Activated naive CD8-positive, alpha-beta T cell treated with anti-CD3 and anti-CD28 coated beads, Interleukin-2, amount 10 ng/mL, durations not matched to agents 7 days and 5 days (primary cell): ENCODE data around the gene ACBD4. TPM values are rescaled to one million over a fixed set of nuclear protein-coding genes. Genes with fewer than 3 reads are reported as not detected.
"Not testable (repeated sequence)": the region's sequence is repeated elsewhere in the genome, so short reads cannot be mapped to it uniquely, and the experiment has no call there.

Experiments
- ATAC-seq: fragments of 150-1000 bp; cut with Tn5 transposase; one replicate; pipeline ENCODE4 v1.10.0; 2021; ENCODE audit warnings: low read depth, moderate library complexity
- POLR2A ChIA-PET: fragments of 350-600 bp; sonication (Branson Sonifier 250); formaldehyde crosslinking; loops from one replicate; lab custom pipeline; 2021; ENCODE audit warnings: antibody characterized with exemption; lab: Charles Lee
- DNase-seq: peaks from one replicate; pipeline ENCODE4 v3.0.0; 2021
- H3K27ac Mint-ChIP-seq: one replicate; pipeline ENCODE4 v1.8.0; 2022; ENCODE audit warnings: mild to moderate bottlenecking, mixed read lengths
- H3K27me3 Mint-ChIP-seq: one replicate; pipeline ENCODE4 v1.8.0; 2022; ENCODE audit warnings: mild to moderate bottlenecking, moderate library complexity, mixed read lengths
- H3K36me3 Mint-ChIP-seq: one replicate; pipeline ENCODE4 v1.8.0; 2021; ENCODE audit warnings: mild to moderate bottlenecking, mixed read lengths
- H3K4me1 Mint-ChIP-seq: one replicate; pipeline ENCODE4 v1.8.0; 2021; ENCODE audit warnings: mixed read lengths
- H3K4me3 Mint-ChIP-seq: one replicate; pipeline ENCODE4 v1.8.0; 2022; ENCODE audit warnings: mild to moderate bottlenecking, moderate library complexity, mixed read lengths
- H3K9me3 Mint-ChIP-seq: one replicate; pipeline ENCODE4 v1.8.0; 2021; ENCODE audit warnings: mixed read lengths
- total RNA-seq, 2 experiments: library from RNA; stranded (reverse); gene quantifications; one replicate each; pipeline ENCODE4 v1.2.3, GENCODE V29; 2021

Gene ACBD4
- total RNA-seq, 2 experiments from 2014 or later: 24.5 to 25.0 TPM

DNA sequence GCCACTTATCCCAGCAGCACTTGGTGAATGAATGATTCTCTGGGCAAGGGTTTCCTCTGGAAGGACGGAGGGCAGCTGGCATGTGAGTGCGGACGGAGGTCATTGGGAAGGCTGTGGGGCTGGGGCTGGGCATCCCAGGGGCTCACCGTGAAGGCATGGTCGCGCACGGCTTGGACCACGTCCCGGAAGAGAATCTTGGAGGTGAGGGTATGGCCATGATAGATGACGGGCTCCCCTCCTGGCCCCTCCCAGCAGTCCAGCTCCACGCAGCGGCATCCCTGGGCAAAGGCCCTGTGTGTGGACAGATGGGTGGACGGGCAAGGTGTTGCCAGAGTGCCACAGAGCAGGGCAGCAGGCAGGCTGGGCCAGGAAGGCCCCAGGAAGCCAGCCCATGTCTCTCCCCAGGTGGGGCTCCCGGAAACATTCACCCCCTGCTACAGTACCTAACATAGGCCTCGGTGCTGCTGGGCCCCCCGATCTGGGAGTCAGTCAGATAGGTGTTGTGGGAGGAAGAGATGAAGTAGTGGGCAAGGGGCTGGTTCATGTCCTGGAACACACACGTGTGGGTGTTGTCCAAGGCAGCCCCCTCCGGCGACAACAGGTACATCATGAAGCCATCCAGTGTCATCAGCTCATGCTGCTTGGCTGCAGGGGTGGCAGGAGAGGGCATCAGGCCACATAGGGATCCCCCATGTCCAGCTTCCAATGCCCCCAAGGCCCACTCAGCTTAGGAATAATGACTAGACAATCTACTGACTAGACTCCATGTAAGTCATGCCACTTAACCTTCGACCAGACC, 17.4 kb upstream of the ACBD4 start:
- no peak overlapping the region for H3K4me3 Mint-ChIP-seq
- H3K27ac Mint-ChIP-seq: no peak overlapping the region
- peaks cover 11% of the 10 kb centered on the region for H3K27me3 Mint-ChIP-seq
- POLR2A ChIA-PET: no interaction called here
- no peaks in the 10 kb centered on the region for H3K9me3 Mint-ChIP-seq
- ATAC-seq (no peak), DNase-seq (no peak)
- H3K36me3 Mint-ChIP-seq: no peaks in the 10 kb centered on the region
- no peaks in the 10 kb centered on the region for H3K4me1 Mint-ChIP-seq

DNA sequence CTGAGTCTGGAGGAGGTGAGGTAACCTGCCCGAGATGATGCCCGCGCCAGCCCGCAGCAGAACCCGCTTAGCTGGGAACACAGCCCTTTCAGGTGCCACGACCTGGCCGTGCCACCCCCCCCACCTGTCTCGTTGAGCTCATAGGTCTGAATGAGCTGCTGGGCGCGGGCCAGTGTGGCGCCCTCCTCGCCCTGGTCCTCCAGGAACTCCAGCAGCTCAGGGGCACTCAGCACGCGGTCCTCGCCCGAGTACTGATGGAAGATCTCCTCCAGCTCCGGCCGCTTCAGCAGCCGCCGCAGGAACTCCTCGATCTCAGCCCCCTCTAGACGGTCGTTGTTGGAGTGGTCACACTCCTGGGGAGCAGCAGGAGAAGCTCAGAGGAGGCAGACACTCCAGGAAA, 16.8 kb upstream of the ACBD4 start:
- DNase-seq (no peak), ATAC-seq (no peak)
- Mint-ChIP-seq H3K27ac (no peak overlapping the region), H3K27me3 (peaks cover 11% of the 10 kb centered on the region), H3K9me3 (no peaks in the 10 kb centered on the region), H3K4me1 (no peaks in the 10 kb centered on the region), H3K36me3 (no peaks in the 10 kb centered on the region), H3K4me3 (no peak overlapping the region)
- POLR2A ChIA-PET: no interaction called here

DNA sequence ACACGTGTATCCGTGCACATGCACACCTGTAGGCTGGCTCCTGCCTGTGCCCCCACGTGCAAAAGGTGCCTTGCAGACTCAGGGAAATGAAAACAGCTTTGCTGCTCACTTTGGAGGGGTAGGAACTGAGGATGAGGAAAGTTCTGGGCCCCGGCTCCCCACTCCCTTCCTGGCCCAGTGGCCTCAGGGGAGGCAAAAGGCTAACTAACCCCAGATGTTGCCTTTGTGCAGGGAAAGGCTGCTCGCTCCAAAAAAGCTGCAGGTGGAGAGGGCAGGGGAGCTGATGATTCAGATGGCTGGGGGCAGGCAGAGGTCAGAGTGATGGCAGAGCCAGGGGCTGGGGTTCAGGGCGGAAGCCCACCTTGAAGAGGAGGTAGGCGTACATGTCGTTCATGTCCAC, 15.5 kb upstream of the ACBD4 start:
- POLR2A ChIA-PET: no interaction called here
- no peaks in the 10 kb centered on the region for H3K9me3 Mint-ChIP-seq
- no peaks in the 10 kb centered on the region for H3K4me1 Mint-ChIP-seq
- ATAC-seq: no peak
- no peaks in the 10 kb centered on the region for H3K36me3 Mint-ChIP-seq
- no peak overlapping the region for H3K4me3 Mint-ChIP-seq
- H3K27me3 Mint-ChIP-seq: peaks cover 11% of the 10 kb centered on the region
- no peak for DNase-seq
- no peak overlapping the region for H3K27ac Mint-ChIP-seq

DNA sequence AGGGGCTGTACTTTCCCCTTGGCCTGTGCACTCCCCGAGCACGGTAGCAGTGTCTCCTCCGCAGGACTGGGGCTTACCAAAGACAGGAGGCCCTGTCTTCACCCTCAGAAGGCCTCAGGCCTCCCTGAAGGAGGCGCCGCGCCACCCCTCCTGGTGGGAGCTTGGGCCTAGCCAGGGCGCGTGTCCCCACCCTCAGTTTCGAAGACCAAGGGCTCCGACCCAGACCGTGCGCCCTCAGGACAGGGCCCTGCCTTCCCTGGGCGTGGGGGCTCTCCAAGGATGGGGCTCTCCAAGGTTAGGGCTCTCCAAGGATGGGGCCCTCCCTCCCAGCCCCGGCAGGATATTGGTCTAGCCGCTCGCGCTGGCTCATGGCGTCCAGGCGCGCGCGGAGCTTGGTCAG, 14.9 kb upstream of the ACBD4 start:
- Mint-ChIP-seq H3K4me3 (no peak overlapping the region), H3K36me3 (no peaks in the 10 kb centered on the region), H3K27me3 (peaks cover 11% of the 10 kb centered on the region), H3K4me1 (no peaks in the 10 kb centered on the region), H3K27ac (no peak overlapping the region), H3K9me3 (no peaks in the 10 kb centered on the region)
- no peak for DNase-seq
- ATAC-seq: no peak
- POLR2A ChIA-PET: no interaction called here

DNA sequence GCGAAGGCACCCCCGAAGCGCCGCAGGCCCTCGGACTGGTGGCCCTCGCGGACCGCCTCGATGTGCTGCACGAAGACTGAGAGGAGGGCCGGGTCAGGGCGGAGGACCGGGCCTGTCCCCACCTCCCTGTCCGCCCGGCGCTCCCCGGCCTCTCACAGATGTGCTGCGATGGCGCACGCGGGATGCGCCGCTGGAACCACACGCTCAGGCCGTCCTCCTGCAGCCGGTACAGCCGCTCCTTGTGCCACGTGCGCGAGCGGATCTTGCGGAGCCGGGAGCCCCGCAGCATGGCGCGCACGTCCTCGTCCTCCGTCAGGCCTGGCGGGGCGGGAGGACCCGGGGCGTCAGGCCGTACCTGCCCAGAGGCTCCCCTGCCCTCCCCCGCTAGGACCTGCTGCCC, 14.4 kb upstream of the ACBD4 start:
- no peaks in the 10 kb centered on the region for H3K9me3 Mint-ChIP-seq
- H3K4me1 Mint-ChIP-seq: no peaks in the 10 kb centered on the region
- no peak for DNase-seq
- H3K36me3 Mint-ChIP-seq: no peaks in the 10 kb centered on the region
- H3K27me3 Mint-ChIP-seq: peaks cover 11% of the 10 kb centered on the region
- peak; percentile 27 for ATAC-seq
- H3K27ac Mint-ChIP-seq: no peak overlapping the region
- POLR2A ChIA-PET: no interaction called here
- no peak overlapping the region for H3K4me3 Mint-ChIP-seq

DNA sequence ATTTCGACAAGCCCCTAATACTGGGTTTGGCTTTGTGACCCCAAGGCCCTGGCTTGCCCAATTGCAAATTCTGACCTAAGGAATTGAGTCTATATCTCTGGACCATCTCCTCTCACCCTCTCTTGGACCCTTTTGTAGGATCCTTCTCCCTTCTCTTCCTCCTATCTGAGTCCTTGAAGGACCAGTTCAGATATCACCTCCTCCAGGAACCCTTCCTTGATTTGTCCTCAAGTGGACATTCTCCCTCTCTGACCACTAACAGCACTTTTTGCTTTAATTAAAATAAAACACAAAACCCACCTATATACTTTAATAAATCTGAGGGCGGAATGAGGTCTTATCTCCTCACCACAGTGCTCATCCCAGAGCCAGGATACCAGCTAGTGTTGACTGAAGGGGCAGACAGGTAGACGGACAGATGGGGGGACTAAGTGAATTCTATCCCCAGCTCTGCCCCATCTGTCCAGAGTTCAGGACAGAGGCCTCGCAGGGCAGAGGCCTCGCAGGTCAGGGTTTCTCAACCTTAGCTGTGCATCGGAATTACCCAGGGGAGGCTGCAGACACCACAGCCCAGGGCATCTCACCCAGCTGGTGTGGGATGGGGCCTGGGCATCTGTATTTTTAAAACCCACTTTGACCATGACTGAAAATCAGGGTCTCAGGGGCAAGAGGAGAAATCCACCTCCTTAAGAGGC, 12.3 kb upstream of the ACBD4 start:
- POLR2A ChIA-PET: no interaction called here
- Mint-ChIP-seq H3K27ac (no peak overlapping the region), H3K36me3 (no peaks in the 10 kb centered on the region), H3K27me3 (peaks cover 9% of the 10 kb centered on the region), H3K9me3 (no peaks in the 10 kb centered on the region), H3K4me3 (no peak overlapping the region), H3K4me1 (no peaks in the 10 kb centered on the region)
- no peak for ATAC-seq
- DNase-seq: no peak

DNA sequence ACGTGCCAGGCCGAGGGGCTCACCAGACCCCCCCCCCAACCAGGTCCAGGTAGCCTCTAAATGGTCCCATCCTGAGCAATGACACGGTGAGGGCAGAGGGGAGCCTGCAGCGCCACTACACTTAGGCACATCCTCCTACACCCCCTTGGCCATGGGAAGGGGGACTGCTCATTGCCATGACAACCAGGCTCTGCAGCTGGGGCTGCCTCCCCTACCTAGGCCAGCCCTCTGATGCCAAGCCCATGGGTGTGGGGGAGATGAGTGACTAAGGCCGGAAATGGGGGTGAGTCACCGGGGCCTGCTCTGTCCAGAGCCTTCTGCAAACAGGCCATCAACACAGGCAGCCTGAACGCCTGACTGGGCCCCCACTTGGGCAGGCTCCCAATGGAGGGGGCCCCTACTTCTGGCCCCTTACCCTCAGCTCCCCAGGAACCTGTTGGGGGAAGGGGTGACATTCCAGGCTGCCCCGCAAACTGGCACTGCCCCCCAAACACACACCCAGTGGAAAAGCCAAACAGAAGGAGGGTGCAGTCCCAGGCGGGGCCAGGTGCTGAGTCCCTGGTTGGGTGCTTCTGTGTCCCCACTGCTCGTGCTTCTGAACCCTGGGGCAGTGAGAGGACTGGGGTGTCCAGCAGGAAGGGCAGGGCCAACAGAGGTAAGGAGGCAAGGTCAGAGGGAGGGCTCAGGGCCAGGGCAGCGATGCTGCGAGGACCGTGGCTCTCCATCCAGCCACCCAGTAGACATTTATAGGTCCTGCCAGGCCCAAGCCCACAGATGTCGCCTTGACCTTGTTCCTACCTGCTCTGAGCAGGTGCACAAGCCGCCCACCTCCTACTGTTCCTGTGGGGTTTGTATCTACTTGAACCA, 11.3 kb upstream of the ACBD4 start:
- Mint-ChIP-seq H3K4me1 (no peaks in the 10 kb centered on the region), H3K27ac (no peak overlapping the region), H3K36me3 (no peaks in the 10 kb centered on the region), H3K9me3 (no peaks in the 10 kb centered on the region), H3K4me3 (no peak overlapping the region), H3K27me3 (peaks cover 9% of the 10 kb centered on the region)
- POLR2A ChIA-PET: no interaction called here
- no peak for DNase-seq
- ATAC-seq: peak; percentile 9

DNA sequence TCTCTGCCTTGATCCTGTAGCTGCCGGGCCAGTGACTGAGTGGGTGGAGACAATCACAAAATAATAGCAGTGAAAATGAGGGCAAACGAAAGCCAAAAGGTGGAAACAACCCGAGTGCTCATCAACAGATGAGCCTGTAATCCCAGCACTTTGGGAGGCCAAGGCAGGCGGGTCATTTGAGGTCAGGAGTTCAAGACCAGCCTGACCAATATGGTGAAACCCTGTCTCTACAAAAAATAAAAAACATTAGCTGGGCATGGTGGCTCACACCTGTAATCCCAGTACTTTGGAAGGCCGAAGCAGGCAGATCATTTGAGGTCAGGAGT, 10.7 kb upstream of the ACBD4 start:
- H3K27ac Mint-ChIP-seq, H3K4me1 Mint-ChIP-seq, H3K36me3 Mint-ChIP-seq, H3K4me3 Mint-ChIP-seq, H3K27me3 Mint-ChIP-seq, DNase-seq, ATAC-seq, H3K9me3 Mint-ChIP-seq: not testable (repeated sequence)
- POLR2A ChIA-PET: interaction anchor here (0.6 kb wide), 1 partner anchor 156 kb away, joined by 3 read pairs; no protein-coding TSS in a partner anchor

DNA sequence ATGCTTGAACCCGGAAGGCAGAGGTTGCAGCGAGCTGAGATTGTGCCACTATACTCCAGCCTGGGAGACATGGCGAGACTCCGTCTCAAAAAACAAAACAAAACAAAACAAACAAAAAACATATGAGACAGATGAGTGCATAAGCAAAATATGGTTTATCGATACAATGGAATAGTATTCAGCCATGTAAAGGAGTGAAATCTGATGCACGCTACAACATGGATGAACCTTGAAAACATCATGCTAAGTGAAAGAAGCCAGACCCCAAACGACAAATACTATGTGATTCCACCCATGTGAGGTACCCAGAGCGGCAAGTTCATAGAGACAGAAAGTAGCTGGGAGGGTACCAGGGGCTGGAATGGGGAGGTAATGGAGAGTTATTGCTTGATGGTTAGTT, 10.0 kb upstream of the ACBD4 start:
- no peaks in the 10 kb centered on the region for H3K4me1 Mint-ChIP-seq
- no peak for DNase-seq
- no peak overlapping the region for H3K27ac Mint-ChIP-seq
- H3K9me3 Mint-ChIP-seq: no peaks in the 10 kb centered on the region
- POLR2A ChIA-PET: interaction anchor here (0.6 kb wide), 1 partner anchor 156 kb away, joined by 3 read pairs; no protein-coding TSS in a partner anchor
- ATAC-seq: no peak
- no peak overlapping the region for H3K4me3 Mint-ChIP-seq
- no peaks in the 10 kb centered on the region for H3K36me3 Mint-ChIP-seq
- H3K27me3 Mint-ChIP-seq: peaks cover 9% of the 10 kb centered on the region

DNA sequence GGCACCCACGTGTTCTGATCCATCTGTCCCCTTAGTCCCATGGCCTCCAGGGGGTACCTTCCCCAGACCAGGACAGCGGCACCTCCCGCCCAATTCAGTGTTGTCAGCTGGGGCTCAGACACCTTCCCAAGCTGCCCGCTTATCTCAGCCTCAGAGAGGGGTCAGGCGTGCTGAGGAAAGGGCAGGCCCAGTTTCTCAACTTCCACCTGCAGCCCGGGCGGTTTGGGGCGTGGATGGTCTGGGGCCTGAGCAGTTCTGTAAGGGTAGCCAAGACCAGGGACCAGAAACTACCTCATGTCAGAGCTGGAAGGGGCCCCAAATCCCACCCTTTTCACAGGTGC, 8.3 kb upstream of the ACBD4 start:
- no peak for ATAC-seq
- POLR2A ChIA-PET: no interaction called here
- Mint-ChIP-seq H3K36me3 (no peaks in the 10 kb centered on the region), H3K9me3 (no peaks in the 10 kb centered on the region), H3K27me3 (peaks cover 13% of the 10 kb centered on the region), H3K27ac (no peak overlapping the region), H3K4me3 (no peak overlapping the region), H3K4me1 (no peaks in the 10 kb centered on the region)
- no peak for DNase-seq

DNA sequence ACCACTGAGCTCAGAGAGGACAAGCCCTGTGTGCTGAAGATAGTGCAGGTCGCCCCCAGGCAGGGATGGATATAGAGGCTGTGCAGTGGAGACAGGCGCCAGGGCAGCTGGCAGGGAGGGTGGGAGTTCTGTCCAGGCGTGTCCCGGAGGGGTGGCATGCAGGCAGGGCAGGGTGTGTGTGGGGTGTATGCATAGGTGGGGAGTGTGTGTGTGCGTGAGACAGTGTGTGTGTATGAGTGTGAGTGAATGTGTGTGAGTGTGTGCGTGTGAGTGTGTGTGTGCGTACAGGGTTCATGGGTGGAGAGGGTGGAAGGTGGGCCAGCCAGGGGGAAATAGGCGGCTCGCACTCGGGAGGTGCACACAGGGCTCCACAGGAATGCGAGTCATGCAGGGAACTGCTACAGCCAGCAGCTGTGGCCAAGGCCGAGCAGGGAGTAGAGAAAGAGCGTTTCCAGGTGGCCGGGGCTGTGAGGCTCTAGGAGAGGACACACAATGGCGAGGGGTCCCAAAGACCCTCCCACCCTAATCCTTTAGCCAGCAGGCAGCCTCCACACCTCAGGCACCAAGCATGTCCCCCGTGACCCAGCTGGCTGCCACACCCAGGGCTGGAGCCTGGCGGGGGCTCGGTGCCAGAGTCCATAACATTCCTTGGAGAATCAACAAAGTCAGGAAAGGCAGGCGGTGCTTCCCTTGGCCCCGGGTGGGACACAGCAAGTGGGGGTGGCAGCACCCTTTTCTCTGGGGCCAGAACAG, 7.8 kb upstream of the ACBD4 start:
- Mint-ChIP-seq H3K4me3 (no peak overlapping the region), H3K36me3 (no peaks in the 10 kb centered on the region), H3K4me1 (no peaks in the 10 kb centered on the region), H3K9me3 (no peaks in the 10 kb centered on the region), H3K27me3 (peaks cover 13% of the 10 kb centered on the region), H3K27ac (no peak overlapping the region)
- POLR2A ChIA-PET: no interaction called here
- DNase-seq (no peak), ATAC-seq (no peak)

DNA sequence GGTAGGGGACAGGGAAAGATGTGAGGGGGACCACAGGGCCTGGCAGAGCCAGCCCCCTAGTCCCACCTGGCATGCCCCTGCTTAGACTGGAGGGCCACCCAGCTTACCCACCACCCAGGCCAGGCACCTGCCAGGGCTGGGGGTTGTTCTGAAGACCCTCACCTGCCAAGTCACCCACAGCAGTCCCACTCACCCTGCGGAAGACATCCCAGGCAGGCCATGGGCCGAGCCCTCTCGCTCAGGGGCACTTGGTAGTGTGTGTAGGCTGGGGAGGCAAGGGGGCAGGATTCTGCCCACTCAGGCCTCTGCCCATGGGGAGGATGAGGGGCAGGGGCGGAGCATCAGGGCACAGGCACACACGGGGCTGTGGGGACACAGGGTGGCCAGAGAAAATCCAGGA, 7.2 kb upstream of the ACBD4 start:
- Mint-ChIP-seq H3K9me3 (no peaks in the 10 kb centered on the region), H3K27me3 (peaks cover 13% of the 10 kb centered on the region), H3K27ac (no peak overlapping the region), H3K4me1 (no peaks in the 10 kb centered on the region), H3K36me3 (no peaks in the 10 kb centered on the region), H3K4me3 (no peak overlapping the region)
- ATAC-seq: no peak
- DNase-seq: no peak
- POLR2A ChIA-PET: interaction anchor here (1.0 kb wide), 1 partner anchor 44 kb away, joined by 3 read pairs; no protein-coding TSS in a partner anchor

DNA sequence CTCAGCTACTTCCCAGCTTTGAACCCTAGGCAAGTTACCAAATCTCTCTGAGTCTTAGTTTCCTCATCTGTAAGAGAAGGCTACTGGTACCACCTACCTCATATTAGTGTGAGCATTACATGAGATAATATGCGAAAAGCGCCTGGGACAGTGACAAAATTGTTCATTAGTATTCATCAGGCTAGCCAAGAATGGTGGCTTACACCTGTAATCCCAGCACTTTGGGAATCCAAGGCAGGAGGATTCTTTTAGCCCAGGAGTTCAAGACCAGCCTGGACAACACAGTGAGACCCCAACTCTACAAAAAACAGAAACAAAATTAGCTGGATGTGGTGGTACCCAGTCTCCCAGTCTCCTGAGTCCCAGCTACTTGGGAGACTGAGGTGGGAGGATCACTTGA, 6.5 kb upstream of the ACBD4 start:
- Mint-ChIP-seq H3K9me3 (no peaks in the 10 kb centered on the region), H3K27ac (no peak overlapping the region), H3K27me3 (peaks cover 13% of the 10 kb centered on the region), H3K4me1 (peaks cover 2% of the 10 kb centered on the region), H3K4me3 (no peak overlapping the region), H3K36me3 (no peaks in the 10 kb centered on the region)
- POLR2A ChIA-PET: interaction anchor here (1.0 kb wide), 1 partner anchor 44 kb away, joined by 3 read pairs; no protein-coding TSS in a partner anchor
- ATAC-seq: no peak
- no peak for DNase-seq
